ENCODE data around the gene NNT. TPM values are rescaled to one million over a fixed set of nuclear protein-coding genes. Genes with fewer than 3 reads are reported as not detected.
A peak's percentile ranks its signal among the peaks of the same experiment; 100 is the strongest.
"Not testable (repeated sequence)": the region's sequence is repeated elsewhere in the genome, so short reads cannot be mapped to it uniquely, and the experiment has no call there.

The NNT gene
- total RNA-seq, 1 donor = 80.3 TPM

DNA sequence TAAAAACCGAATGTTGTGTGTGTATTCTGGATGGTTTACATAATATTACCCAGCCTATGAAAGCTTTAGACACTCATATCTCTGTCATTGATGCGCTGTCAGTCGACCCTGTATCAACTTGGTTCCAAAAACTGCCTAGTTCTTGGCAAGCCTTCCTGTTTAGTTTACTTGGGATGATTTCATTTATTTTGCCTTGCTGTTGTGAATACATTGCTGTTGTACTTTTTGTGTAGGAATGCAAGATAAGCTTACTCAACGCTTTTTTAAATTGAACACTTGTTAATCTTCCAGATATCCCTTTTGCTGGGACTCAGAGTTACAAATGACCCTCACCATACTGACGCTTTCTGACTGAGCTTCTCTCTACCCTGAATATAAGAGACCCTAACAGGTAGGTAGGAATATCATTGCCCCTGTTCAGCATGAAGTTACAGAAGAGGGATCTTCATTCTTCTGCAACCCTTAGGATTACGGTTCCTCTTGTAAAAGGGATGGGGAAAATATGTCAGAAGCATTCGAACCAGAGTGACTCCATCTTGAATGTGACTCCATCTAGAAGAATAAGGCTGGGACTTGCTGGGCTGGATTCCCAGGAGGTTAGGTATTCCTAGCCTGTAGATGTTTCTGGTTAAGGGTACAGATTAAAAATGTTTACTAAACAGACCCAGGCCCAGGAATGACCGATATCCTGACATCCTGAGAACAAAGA, 32.4 kb upstream of the NNT start:
- H3K4me3 ChIP-seq (ENCODE audit: low read depth, low read length) = no peak overlapping the region
- TF ChIP-seq, protein P1, sequence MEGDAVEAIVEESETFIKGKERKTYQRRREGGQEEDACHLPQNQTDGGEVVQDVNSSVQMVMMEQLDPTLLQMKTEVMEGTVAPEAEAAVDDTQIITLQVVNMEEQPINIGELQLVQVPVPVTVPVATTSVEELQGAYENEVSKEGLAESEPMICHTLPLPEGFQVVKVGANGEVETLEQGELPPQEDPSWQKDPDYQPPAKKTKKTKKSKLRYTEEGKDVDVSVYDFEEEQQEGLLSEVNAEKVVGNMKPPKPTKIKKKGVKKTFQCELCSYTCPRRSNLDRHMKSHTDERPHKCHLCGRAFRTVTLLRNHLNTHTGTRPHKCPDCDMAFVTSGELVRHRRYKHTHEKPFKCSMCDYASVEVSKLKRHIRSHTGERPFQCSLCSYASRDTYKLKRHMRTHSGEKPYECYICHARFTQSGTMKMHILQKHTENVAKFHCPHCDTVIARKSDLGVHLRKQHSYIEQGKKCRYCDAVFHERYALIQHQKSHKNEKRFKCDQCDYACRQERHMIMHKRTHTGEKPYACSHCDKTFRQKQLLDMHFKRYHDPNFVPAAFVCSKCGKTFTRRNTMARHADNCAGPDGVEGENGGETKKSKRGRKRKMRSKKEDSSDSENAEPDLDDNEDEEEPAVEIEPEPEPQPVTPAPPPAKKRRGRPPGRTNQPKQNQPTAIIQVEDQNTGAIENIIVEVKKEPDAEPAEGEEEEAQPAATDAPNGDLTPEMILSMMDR (IDR thresholded peaks at IDR 0.05; ENCODE audit: insufficient read depth, low read depth, low read length) = no peak
- no peak for DNase-seq (ENCODE audit: low read depth)

DNA sequence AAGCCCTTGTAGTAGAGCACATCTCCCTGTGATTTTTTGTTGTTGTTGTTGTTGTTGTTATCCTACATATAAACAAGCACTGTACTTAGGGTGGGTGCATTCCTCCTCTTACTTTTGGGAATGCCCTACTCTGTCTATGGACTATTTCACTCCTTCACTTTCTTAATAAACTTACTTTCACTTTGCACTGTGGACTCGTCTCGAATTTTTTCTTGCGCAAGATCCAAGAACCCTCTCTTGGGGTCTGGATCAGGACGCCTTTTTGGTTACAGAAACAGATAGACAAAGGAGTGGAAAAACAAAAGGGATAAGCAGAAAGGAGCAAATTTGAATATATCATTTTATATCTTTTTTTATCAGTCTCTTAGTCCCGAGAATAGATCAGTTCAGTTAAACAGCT, 31.7 kb upstream of the NNT start:
- peak; percentile 63 for DNase-seq (ENCODE audit: low read depth)
- TF ChIP-seq, protein P1 (IDR thresholded peaks at IDR 0.05; ENCODE audit: insufficient read depth, low read depth, low read length) = no peak
- peak overlapping the region; percentile 50 for H3K4me3 ChIP-seq (ENCODE audit: low read depth, low read length)

DNA sequence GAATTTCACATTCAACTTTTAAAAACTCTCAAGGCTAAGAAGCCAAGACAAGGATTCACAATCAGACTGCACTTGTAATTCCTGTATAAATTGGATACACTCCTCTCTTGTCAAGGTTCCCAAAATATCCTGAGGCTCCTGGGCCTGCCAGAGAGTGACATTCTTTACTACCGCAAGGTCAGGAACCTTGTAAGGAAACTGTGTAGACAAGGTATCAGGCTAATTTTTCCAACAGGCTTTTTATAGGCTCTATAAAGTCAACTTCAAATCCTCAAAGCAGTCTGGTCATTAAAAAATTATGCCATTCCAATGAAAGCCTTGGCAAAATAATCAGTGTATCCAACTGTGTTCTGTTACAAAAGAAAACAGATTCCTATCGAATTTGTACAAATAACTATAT, 30.6 kb upstream of the NNT start:
- peak; percentile 34 for DNase-seq (ENCODE audit: low read depth)
- no peak overlapping the region for H3K4me3 ChIP-seq (ENCODE audit: low read depth, low read length)
- TF ChIP-seq, protein P1 (IDR thresholded peaks at IDR 0.05; ENCODE audit: insufficient read depth, low read depth, low read length) = no peak

DNA sequence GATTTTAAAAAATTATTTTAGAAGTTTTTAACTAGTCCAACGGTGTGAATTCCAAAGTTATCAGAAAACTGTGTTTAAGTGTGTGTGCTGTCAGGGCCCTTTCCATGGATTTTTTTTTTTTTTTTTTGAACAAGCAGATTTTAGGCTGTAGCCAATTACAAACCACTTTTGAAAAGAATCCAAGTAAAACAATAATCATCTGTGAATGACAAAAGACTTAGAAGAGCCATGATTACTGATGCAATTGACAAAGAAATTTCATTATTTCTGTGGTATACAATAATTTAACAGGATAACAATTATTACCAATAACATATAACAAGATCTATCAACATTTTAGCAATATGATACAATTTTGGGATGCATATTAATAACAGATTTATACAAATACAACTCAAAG, 29.9 kb upstream of the NNT start:
- H3K4me3 ChIP-seq (ENCODE audit: low read depth, low read length) = no peak overlapping the region
- DNase-seq (ENCODE audit: low read depth) = no peak
- TF ChIP-seq, protein P1 (IDR thresholded peaks at IDR 0.05; ENCODE audit: insufficient read depth, low read depth, low read length) = no peak

DNA sequence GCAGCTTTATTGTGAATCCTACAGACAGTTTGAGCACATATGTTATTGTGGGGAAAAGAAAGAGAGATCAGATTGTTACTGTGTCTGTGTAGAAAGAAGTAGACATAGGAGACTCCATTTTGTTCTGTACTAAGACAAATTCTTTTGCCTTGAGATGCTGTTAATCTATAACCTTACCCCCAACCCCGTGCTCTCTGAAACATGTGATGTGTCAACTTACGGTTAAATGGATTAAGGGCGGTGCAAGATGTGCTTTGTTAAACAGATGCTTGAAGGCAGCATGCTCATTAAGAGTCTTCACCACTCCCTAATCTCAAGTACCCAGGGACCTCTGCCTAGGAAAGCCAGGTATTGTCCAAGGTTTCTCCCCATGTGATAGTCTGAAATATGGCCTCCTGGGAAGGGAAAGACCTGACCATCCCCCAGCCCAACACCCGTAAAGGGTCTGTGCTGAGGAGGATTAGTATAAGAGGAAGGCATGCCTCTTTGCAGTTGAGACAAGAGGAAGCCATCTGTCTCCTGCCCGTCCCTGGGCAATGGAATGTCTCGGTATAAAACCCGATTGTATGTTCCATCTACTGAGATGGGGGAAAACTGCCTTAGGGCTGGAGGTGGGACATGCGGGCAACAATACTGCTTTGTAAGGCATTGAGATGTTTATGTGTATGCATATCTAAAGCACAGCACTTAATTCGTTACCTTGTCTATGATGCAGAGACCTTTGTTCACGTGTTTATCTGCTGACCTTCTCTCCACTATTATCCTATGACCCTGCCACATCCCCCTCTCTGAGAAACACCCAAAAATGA, 22.4 kb upstream of the NNT start:
- H3K4me3 ChIP-seq (ENCODE audit: low read depth, low read length); DNase-seq (ENCODE audit: low read depth): not testable (repeated sequence)

DNA sequence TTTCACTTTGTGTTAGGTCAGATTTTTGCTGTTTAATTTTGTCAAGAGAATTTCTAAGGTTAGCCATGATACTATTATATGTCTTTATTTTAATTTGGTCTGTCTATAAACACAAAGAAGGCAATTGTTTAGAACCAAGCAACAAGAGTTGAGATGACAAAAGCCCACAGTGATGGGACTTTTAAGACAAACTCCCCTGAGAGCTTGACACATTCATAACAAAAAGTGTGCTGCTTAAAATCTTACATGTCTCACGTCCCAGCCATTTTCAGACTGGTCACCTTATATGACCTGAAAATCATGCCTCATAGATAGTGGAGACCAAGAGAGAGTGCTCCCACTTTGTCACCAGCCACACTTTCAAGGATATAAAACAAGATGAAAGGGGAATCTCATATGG, 21.6 kb upstream of the NNT start:
- no peak overlapping the region for H3K4me3 ChIP-seq (ENCODE audit: low read depth, low read length)
- TF ChIP-seq, protein P1 (IDR thresholded peaks at IDR 0.05; ENCODE audit: insufficient read depth, low read depth, low read length) = no peak
- no peak for DNase-seq (ENCODE audit: low read depth)

Data from fibroblast of villous mesenchyme (primary cell).